DLD1 (cell line): ENCODE measurements around the gene ORMDL2.
"Not testable (repeated sequence)": the region's sequence is repeated elsewhere in the genome, so short reads cannot be mapped to it uniquely, and the experiment has no call there.

Experiments
- in situ Hi-C: cut with HindIII; loops from 2 replicates; pipeline ENCODE4 v1.10.0; 2017; ENCODE audit warnings: low sequenced_read_pairs

Gene ORMDL2

DNA sequence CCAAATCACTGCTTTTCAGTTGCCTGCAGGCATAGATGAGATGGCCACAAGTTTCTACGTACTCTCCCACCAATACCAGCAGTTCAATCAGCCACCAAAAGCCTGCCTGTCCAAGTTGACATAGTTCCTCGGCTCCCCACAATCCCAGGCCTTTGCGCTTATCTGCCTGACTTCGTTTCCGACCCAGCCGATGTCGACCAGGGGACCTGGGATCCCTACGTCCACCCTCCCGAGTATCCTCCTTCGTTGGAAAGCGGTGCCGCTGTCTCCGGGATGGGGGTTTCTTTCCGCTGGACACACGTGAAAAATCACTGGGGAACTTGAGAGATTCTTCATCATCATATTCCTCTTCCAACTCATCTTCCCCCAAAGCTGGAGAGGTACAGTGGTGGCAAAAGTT lies 10.0 kb downstream of the ORMDL2 start:
- in situ Hi-C loops = no loop called here

DNA sequence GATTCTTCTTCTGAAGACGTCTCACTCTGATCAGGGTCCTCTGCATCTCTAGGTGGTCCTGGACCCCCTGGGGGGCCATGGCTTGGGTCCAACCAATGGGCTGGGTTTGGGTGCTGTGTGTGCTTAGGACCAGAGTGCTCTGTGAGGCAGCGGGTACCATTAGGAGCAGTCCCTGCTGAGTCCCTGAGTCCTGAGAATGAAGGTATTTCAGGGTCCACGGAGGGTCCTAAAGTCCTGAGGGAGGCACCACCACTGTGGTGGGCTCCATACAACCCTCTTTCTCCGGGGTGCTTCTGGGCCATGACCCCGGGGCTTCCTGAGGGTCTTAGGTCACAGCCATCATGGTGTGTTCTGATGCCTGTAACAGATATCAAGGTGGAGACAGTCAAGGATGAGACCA lies 10.5 kb downstream of the ORMDL2 start:
- in situ Hi-C loops = no loop called here

DNA sequence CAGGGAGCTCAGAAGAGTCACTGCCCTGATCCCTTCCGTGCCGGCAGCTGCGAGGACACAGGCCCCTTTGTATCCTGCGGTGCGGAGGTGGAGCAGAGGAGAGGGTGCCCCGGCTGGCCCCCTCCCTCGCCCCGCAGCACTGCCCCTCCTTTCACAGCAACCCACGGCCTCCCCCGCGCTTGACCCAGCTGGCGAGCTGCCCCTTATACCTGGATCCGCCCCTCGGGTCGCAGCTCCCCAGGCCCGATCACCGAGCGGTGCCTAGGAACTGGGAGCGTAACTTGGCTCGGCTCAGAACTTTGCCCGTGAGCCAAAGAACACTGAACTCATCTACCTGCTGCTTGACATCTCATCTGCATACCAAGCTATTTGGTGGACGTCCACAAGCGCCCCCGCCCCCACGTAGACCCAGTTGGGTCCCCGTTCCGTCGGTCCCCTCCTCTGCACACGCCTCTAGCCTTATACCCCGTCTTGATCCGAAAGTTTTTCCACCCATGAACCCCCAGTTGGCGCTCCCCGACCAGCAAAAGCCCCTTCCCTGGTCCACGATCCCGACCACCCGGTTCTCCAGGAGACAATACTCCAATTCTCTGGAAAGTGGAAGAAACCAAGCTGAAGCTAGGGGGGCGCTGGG lies 12.2 kb downstream of the ORMDL2 start:
- in situ Hi-C loops = no loop called here

DNA sequence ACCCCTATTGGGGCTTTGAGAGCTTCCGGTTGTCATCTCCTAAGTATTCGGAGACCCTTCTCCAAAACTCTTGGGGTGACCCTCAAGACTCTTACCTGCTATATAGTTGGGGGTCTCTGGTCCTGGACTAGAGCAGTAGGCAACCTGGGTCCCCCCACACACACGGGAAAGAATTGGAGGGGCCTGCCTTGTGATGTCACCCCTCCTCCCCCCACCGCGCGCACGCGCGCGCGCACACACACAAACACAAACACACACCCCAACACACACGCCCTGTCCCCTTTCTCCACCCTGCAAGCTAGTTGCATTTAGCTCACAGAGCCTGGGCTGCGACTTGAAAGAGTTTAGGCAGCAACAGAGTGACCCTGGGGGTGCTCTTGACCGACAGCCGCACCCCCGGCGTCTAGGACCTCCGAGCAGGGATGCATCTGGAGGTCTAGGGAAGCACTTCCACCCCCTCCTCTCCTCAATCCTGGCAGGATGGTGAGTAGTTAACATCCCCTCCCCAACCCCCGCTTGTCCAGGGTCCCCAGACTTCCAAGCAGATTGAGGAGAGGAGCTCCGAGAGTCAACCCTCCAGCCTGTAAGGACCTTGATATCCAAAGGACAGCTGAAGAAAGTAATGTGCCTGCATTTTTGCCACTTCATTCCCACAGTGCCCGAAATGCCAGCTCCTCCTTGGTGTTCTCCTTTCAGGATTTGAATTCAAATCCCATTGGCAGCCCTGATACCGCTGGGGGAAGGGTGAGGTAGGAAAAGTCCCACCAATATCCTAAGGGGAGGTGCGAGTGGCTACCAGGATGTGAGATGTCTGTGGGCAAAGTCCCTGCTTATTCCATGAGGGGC lies 13.0 kb downstream of the ORMDL2 start:
- in situ Hi-C loops = no loop called here

DNA sequence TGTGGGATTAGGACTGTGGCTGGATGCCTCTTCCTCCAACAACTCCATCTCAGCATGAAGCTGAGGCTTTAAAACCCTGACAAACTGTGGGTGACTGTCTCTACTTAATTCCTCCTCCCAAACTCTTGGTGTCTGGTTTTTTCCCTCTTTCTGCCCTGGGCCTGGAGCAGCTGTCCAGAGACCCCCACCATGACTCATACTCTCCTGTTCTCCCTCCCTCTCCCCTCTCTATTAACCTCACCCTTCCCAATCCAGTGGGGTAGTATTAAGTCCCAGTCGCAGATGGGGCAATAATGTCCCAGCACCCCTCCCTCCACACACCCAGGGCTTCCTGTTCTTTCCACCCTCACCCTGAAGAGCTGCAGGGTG lies 13.6 kb downstream of the ORMDL2 start:
- in situ Hi-C loops = no loop called here

DNA sequence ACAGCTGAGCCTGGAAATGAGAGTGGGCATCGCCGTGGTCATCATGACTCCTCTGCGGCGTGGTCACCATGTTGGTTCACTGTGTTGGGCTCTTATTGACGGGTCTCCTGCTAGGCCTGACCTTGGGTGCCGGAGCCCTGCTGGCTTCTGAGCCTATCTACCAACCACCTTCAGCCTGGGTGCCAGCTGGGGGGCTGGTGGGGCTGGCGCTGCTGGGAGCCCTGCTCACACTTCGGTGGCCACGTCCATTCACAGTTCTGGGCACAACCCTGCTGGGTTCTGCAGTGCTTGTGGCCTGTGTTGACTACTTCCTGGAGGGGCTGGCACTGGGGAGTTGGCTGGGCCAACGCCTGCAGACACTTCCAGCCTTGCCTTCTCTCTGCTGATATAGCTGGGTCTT lies 15.2 kb downstream of the ORMDL2 start:
- in situ Hi-C loops = no loop called here

DNA sequence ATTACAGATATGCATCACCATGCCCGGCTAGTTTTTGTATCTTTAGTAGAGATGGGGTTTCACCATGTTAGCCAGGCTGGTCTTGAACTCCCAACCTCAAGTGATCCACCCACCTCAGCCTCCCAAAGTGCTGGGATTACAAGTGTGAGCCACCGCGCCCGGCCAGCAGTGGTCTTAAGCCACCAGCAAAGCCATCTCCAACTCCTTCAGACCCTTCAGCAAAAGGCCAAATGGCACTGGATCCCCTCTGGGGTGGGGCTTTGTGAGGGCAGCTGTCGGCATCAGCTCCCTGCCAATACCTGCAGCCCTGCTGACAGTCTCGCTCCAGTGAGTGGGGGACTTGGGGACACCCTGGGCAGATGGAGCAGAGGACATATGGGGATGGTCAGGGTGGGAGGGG lies 16.6 kb downstream of the ORMDL2 start:
- in situ Hi-C loops = not testable (repeated sequence)

DNA sequence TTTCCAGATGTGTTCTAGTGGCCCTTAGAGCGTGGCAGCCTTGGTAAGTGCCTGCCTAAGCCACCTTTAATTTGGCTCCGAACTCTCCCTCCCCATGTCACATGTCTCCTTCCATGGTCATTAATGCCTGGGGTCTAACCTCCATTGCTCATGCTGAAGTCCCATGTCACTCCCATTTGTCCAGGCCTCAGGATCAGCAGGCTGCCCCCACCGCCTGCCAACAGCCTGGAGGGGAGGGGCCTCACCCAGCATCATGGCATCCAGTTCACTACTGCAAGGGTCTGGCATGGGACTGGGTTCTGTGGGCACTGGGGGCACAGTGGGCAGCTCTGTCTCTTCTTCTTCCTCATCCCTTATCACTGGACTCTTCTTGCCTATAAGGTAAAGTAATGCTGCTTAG lies 20.5 kb downstream of the ORMDL2 start:
- in situ Hi-C loops = no loop called here

DNA sequence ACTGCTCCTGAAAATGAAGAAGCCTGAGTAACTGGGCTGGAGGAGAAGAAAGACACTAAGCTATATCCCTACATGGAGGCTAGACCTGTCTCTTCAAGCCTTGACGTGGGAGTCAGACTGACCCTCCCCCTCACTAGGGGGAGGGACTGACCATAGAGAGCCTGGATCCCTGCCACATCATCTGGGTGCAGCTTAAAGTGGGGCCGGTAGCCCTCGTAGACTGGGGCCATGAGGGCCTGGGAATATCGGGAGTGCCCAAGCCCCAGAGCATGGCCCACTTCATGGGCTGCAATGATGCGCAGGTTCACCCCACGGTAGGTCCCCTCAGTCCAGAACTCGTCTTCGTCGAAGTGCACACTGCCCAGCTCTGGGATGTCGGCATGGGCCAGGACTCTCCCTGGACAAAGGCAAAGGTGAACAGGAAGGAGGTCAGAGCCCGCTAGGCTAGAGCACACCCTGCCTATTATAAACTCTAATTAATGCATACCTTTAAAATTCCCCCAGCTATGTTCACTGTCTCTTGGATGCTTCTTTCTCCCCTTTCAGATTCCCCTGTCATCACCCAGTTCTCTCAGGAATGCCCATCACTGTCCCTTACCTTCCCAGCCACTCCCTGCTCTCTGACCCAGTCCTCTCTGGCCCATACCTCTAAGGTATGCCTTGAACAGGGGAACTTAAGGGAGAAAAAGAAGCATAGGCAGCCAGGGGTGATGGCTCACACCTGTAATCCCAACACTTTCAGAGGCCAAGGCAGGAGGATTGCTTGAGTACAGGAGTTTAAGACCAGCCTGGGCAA lies 21.7 kb downstream of the ORMDL2 start:
- in situ Hi-C loops = no loop called here

DNA sequence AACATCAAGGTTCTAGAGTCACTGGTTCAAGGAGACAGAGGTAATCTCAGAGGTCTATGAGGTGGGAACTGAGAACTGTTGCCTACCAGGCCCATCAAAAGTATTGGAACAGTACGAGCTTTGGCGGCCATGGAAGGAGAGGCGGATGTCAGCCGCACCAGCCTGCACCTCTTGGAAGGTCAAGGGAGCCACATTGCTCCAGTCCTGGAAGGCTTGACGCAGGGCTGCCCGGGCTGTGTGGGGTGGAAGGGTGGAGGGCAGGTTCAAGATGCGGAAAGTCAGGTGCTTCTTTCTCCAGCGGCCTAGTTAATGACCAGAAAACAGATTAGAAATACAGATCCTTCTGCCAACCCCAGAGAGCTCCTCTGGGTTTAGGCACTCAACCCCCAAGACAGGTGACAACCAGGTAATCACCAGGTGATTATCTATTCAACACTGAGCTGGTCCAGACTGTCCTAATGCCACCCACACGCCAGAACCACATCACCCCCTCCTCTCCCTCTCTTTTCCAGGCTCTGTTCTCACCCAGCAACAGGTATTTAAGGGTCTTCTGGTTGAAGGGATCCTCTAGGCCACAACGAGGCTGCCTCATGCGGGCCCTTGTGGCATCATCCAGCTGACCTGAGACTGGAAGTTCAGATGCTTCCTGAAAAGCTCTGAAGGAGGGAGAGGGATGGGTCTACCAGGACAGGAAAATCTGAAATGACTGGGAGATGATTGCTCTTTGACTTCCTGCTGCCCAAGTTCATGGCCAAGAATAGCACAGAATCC lies 22.9 kb downstream of the ORMDL2 start:
- in situ Hi-C loops = no loop called here

DNA sequence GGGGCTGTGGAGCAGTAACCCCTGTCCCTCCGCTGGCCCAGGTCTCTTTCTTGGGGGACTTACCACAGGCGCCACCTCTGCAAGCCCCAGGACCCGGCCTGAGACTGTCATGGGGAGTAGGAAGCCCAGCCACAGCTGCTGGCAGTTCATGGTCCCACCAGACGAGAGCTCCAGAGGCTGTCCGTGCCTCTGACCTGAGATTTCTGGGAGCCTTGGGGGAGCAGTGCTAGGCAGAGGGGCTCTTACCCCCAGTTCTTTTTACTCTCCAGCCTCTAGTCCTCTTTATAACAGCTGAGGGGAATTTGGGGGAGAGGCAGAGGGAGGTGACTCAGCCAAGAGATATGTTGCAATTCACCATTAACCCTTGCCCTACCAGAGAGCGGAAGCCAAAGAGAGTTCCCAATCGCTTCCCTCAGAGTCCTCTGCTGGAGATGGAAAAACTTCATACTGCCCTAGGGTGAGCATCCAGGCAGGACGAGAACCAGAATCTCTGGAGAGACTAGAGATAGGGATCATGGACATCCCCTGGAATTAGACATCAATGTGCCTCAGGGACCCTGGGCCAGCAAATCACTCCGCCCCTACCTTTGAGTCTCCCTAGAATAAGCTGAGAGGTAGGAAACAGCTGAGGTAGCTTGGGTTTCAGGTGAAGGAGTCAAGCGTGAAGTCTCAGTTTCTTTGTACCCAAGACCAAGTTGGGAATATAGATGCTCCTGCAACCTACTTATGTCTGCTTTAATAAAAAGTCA lies 25.0 kb downstream of the ORMDL2 start, which contains the start of gene MMP19:
MMP19 (minus strand) TSS at position 256 of the 749 bp plus-strand sequence; CDS start at position 150, 106 bp downstream.
- in situ Hi-C loops = no loop called here

DNA sequence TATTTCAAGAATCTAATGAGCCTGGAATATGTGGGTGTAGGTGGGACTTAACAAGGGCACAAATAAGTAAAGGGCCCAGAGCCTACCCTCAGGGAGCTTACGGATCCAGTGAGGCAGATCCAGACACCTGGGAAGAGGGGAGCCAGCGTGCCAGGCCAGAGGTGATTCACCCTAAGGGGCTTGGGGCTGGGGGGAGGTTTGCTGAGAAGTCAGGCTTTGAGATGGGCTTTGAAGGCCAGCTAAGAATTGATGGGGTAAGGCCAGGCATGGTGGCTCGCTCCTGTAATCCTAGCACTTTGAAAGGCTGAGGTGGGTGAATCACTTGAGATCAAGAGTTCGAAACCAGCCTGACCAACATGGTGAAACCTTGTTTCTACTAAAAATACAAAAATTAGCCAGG lies 25.6 kb downstream of the ORMDL2 start:
- in situ Hi-C loops = no loop called here

DNA sequence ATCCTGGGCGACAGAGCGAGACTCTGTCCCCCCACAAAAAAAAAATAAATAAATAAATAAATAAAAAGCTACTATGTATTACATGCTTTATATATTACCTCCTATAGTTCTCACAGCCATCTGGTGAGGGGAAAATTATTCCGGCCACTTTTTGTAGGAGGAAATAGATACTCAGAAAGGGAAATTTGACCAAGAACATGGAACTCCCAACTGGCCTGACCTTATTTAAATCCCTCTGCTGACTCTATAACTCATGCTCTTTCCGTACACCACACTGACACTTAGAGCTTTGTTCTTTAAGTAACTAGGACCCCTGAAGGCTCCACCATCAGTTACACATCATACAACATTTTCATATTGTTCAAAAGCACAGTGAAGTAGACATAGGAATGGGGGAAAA lies 27.1 kb downstream of the ORMDL2 start:
- in situ Hi-C loops = no loop called here

DNA sequence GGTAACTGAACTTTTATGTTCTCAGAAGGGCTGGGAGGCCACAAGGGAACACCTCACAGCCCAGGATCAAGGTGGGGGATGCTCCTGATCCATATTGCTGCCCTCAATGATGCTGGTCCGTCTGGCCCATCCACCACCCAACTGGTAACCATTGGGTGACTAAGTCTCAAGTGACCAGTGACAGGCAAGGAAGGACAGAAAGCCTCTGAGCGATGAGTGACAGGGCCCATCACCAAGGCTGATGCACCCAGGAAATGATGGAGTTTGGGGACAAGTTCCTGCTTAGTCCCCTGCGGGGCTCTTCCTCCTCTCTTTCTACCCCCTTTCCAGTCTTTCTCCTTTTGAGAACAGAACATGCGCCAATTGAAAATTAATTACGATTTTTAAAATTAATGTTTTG lies 27.5 kb downstream of the ORMDL2 start:
- in situ Hi-C loops = no loop called here

DNA sequence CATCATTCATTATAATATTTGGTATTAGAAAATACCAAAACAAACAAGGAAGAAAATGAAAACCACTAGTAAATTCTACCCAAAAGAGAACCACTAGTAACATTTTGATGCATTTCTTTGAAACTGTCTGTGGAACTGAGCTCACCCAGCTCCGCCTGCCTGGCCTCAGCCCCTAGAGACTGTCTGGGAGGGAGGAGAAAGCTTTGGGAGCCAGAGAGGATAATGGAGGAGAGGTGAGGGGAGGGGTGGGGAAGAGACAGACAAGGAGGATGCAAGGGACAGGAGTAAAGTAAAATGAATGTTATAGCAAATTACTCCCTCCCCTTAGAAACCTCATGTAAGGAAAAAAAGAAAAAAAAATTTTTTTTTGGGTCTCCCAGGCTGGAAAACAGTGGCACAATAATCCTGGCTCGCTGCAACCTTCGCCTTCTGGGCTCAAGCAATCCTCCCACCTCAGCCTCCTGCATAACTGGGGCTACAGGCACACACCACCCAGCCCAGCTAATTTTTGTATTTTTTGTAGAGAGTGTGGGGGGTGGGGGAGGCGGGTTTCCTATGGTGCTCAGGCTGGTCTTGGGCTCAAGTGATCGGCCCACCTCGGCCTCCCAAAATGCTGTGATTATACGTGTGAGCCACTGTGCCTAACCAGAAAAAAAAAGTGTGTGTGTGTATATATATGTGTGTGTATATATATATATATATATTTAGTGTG lies 28.1 kb downstream of the ORMDL2 start:
- in situ Hi-C loops = no loop called here

DNA sequence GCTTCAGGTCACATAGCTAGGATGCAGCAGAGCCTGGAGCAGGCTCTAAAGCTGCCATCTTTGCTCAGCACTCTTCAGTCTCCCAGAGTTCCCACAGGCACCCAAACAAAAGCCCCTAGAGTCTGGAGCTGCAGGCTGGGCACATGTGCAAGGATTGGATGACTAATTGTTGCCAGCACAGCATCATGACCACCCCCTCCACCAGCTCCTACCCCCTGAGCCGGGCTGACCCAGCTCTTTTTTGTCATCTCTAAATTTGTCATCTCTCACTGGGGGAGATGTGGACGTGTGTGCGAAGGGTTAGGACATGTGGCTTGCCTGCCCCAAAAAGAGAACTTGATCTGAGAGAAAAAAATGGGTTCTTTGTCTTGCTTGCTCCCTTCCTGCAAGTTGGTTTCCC lies 29.2 kb downstream of the ORMDL2 start:
- in situ Hi-C loops = no loop called here

DNA sequence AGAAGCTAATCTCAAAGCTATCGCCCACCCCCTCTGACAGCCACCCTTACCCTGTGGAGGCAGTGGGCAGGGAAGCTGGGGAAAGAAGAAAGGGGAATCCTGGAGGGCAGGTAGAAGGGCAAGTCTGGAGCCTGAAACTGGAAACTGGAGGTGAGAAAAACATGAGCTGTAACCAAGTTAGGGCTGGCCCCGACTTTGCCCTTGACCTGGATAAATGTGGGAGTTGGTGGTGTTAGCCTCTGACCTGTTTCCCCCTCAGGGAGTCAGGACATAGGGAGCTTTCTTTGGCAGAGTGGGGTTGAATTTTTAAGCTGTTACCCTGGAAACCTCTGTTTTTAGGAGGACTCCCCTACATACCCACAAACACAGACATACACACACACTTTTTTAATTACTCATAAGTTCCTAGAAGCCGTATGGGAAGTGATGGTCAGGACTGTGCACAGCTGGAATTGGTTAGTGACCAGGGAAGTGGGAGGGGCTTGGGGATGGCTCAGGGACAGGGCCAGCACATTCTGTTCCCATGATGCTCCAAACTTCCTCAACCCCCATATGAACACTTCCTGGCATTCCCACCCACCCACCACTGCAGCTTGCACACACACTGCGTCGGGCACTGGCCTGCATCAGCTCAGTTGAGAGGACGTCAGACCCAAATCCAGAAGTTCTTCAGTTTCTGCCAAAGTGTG lies 29.9 kb downstream of the ORMDL2 start:
- in situ Hi-C loops = no loop called here

DNA sequence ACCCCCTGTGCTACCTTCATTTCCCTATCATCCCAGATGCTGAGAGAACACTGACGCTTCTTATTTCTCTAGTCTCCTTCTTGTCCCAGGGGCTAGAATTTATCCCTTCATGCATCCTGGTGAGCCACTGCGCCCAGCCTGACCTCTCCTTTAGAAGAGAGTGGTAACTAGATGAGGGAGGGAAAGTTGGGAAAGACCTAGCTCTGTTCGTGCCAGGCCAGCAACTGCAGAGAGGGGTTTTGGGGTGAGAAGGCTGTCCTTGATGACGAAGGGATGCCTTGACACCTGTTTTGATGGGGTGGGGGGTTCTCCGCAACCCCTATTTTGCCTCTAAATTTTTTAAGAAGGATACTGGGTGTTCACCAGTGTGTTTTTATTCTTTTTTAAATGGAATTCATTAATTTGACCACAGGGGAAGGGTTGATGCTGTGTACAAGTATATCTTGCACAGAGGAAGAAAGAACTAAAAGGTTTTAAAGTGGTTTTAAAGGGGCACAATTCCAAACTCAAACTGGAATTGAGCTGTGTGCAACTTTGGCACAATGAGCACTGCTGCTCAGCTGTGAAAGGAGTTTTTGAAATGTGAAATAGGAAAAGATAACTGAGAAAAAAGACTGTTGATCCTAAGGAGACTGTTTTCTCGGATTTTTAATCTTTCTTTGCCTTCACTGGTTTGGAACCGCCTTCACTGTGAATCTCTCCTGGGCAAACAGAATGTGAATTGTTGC lies 31.9 kb downstream of the ORMDL2 start:
- in situ Hi-C loops = no loop called here
